Activated T-helper 1 cell treated with anti-CD3 and anti-CD28 coated beads, Interleukin-12 subunit alpha, Interleukin-12 subunit beta, Interleukin-2, Interleukin-4 antibody, amounts not matched to agents 30 ng/mL and 10 ng/mL and 1 ng/mL, durations not matched to agents 14 hours and 24 hours and 36 hours (primary cell): Measurements from ENCODE around the gene UBXN2A. TPM values are rescaled to one million over a fixed set of nuclear protein-coding genes. Genes with fewer than 3 reads are reported as not detected.
"Not testable (repeated sequence)": the region's sequence is repeated elsewhere in the genome, so short reads cannot be mapped to it uniquely, and the experiment has no call there.

ENCODE experiments used
- DNase-seq: peaks from one replicate; pipeline ENCODE4 v3.0.0; 2021; ENCODE audit warnings: low spot score
- H3K27ac Mint-ChIP-seq: one replicate; pipeline ENCODE4 v1.8.0; 2021; ENCODE audit warnings: mild to moderate bottlenecking, mixed read lengths
- H3K27me3 Mint-ChIP-seq: one replicate; pipeline ENCODE4 v1.8.0; 2022; ENCODE audit warnings: mild to moderate bottlenecking, moderate library complexity, mixed read lengths; ENCODE audit not compliant: insufficient read depth
- H3K36me3 Mint-ChIP-seq: one replicate; pipeline ENCODE4 v1.8.0; 2021; ENCODE audit warnings: low read depth, mixed read lengths
- H3K4me1 Mint-ChIP-seq: one replicate; pipeline ENCODE4 v1.8.0; 2021; ENCODE audit warnings: low read depth, mixed read lengths
- H3K4me3 Mint-ChIP-seq: one replicate; pipeline ENCODE4 v1.8.0; 2021; ENCODE audit warnings: mild to moderate bottlenecking, moderate library complexity, mixed read lengths
- H3K9me3 Mint-ChIP-seq: one replicate; pipeline ENCODE4 v1.8.0; 2021; ENCODE audit warnings: mixed read lengths
- intact Hi-C: fragments of 100-400 bp; cut with micrococcal nuclease; formaldehyde crosslinking; loops from one replicate; pipeline ENCODE4 v1.15.1; 2024
- total RNA-seq: library from RNA; stranded (reverse); gene quantifications from 2 replicates; pipeline ENCODE4 v1.2.3, GENCODE V29; 2022

Gene UBXN2A
- total RNA-seq, 1 donor from 2014 or later: 13.0 TPM

- H3K4me1 Mint-ChIP-seq: no peaks in the 10 kb centered on the region
- H3K27ac Mint-ChIP-seq: no peak overlapping the region
- intact Hi-C loops: no loop called here
- no peaks in the 10 kb centered on the region for H3K27me3 Mint-ChIP-seq
- peaks cover 9% of the 10 kb centered on the region for H3K36me3 Mint-ChIP-seq
- H3K4me3 Mint-ChIP-seq: no peak overlapping the region
- no peaks in the 10 kb centered on the region for H3K9me3 Mint-ChIP-seq
- no peak for DNase-seq
These were observed 7.1 kb downstream of the UBXN2A start for GRCh38 chr2:23947350-23947749.

GRCh38 chr2:23952558-23952957, 12.3 kb downstream of the UBXN2A start:
- H3K36me3 Mint-ChIP-seq, H3K27me3 Mint-ChIP-seq, intact Hi-C loops, H3K9me3 Mint-ChIP-seq, H3K27ac Mint-ChIP-seq, DNase-seq, H3K4me3 Mint-ChIP-seq, H3K4me1 Mint-ChIP-seq: not testable (repeated sequence)

GRCh38 chr2:23953625-23954024, 13.4 kb downstream of the UBXN2A start:
- no peaks in the 10 kb centered on the region for H3K27me3 Mint-ChIP-seq
- H3K4me1 Mint-ChIP-seq: no peaks in the 10 kb centered on the region
- no peaks in the 10 kb centered on the region for H3K9me3 Mint-ChIP-seq
- no peaks in the 10 kb centered on the region for H3K36me3 Mint-ChIP-seq
- intact Hi-C loops: no loop called here
- no peak overlapping the region for H3K4me3 Mint-ChIP-seq
- no peak overlapping the region for H3K27ac Mint-ChIP-seq
- no peak for DNase-seq

- DNase-seq: no peak
- Mint-ChIP-seq H3K27ac (no peak overlapping the region), H3K27me3 (no peaks in the 10 kb centered on the region), H3K36me3 (no peaks in the 10 kb centered on the region), H3K4me3 (no peak overlapping the region), H3K9me3 (no peaks in the 10 kb centered on the region), H3K4me1 (no peaks in the 10 kb centered on the region)
- intact Hi-C loops: no loop called here
These were observed 14.2 kb downstream of the UBXN2A start for GRCh38 chr2:23954325-23955014.

GRCh38 chr2:23967846-23968245, 27.6 kb downstream of the UBXN2A start:
- Mint-ChIP-seq H3K36me3 (peaks cover 3% of the 10 kb centered on the region), H3K4me3 (no peak overlapping the region), H3K4me1 (no peaks in the 10 kb centered on the region), H3K27me3 (no peaks in the 10 kb centered on the region), H3K27ac (no peak overlapping the region), H3K9me3 (no peaks in the 10 kb centered on the region)
- intact Hi-C loops: no loop called here
- DNase-seq: no peak

- Mint-ChIP-seq H3K9me3 (no peaks in the 10 kb centered on the region), H3K4me1 (no peaks in the 10 kb centered on the region), H3K27ac (no peak overlapping the region), H3K4me3 (no peak overlapping the region), H3K27me3 (no peaks in the 10 kb centered on the region), H3K36me3 (peaks cover 9% of the 10 kb centered on the region)
- intact Hi-C loops: no loop called here
- DNase-seq: no peak
These were observed 36.6 kb downstream of the UBXN2A start for GRCh38 chr2:23976883-23977282.

- H3K27ac Mint-ChIP-seq: no peak overlapping the region
- intact Hi-C loops: loop anchor here (1.0 to 5.0 kb wide), 2 partner anchors 96 to 394 kb away; partner anchors contain the start of gene TP53I3
- H3K36me3 Mint-ChIP-seq: no peaks in the 10 kb centered on the region
- DNase-seq: no peak
- no peak overlapping the region for H3K4me3 Mint-ChIP-seq
- no peaks in the 10 kb centered on the region for H3K9me3 Mint-ChIP-seq
- H3K27me3 Mint-ChIP-seq: no peaks in the 10 kb centered on the region
- H3K4me1 Mint-ChIP-seq: no peaks in the 10 kb centered on the region
These were observed 48.1 kb downstream of the UBXN2A start for GRCh38 chr2:23988371-23988770.

- Mint-ChIP-seq H3K4me1 (no peaks in the 10 kb centered on the region), H3K27me3 (no peaks in the 10 kb centered on the region)
- intact Hi-C loops: no loop called here
These were observed 52.7 kb downstream of the UBXN2A start for GRCh38 chr2:23992931-23993330.

GRCh38 chr2:23993736-23994269, 53.5 kb downstream of the UBXN2A start:
- no peaks in the 10 kb centered on the region for H3K4me1 Mint-ChIP-seq
- no peak for DNase-seq
- no peak overlapping the region for H3K27ac Mint-ChIP-seq
- no peak overlapping the region for H3K4me3 Mint-ChIP-seq
- intact Hi-C loops: no loop called here
- H3K36me3 Mint-ChIP-seq: peaks cover 1% of the 10 kb centered on the region
- H3K9me3 Mint-ChIP-seq: no peaks in the 10 kb centered on the region
- H3K27me3 Mint-ChIP-seq: no peaks in the 10 kb centered on the region

More at GRCh38 chr2:23992931-23993330, 52.7 kb downstream of the UBXN2A start:
- H3K9me3 Mint-ChIP-seq: no peaks in the 10 kb centered on the region
- no peak for DNase-seq
- H3K4me3 Mint-ChIP-seq: no peak overlapping the region
- H3K36me3 Mint-ChIP-seq: no peaks in the 10 kb centered on the region
- H3K27ac Mint-ChIP-seq: no peak overlapping the region

- Mint-ChIP-seq H3K4me3 (no peak overlapping the region), H3K4me1 (no peaks in the 10 kb centered on the region), H3K36me3 (peaks cover 2% of the 10 kb centered on the region), H3K27ac (no peak overlapping the region), H3K27me3 (no peaks in the 10 kb centered on the region), H3K9me3 (no peaks in the 10 kb centered on the region)
- intact Hi-C loops: no loop called here
- no peak for DNase-seq
These were observed 54.3 kb downstream of the UBXN2A start for GRCh38 chr2:23994567-23994966.

GRCh38 chr2:24007693-24008092, 67.4 kb downstream of the UBXN2A start:
- no peak for DNase-seq
- Mint-ChIP-seq H3K27ac (no peak overlapping the region), H3K4me1 (peaks cover 5% of the 10 kb centered on the region), H3K4me3 (no peak overlapping the region), H3K36me3 (no peaks in the 10 kb centered on the region), H3K27me3 (peaks cover 42% of the 10 kb centered on the region), H3K9me3 (no peaks in the 10 kb centered on the region)
- intact Hi-C loops: no loop called here

- H3K4me1 Mint-ChIP-seq: peaks cover 5% of the 10 kb centered on the region
- no peaks in the 10 kb centered on the region for H3K9me3 Mint-ChIP-seq
- no peak overlapping the region for H3K4me3 Mint-ChIP-seq
- DNase-seq: no peak
- intact Hi-C loops: no loop called here
- no peak overlapping the region for H3K27ac Mint-ChIP-seq
- H3K27me3 Mint-ChIP-seq: peaks cover 46% of the 10 kb centered on the region
- H3K36me3 Mint-ChIP-seq: no peaks in the 10 kb centered on the region
These were observed 68.6 kb downstream of the UBXN2A start for GRCh38 chr2:24008672-24009366.

- Mint-ChIP-seq H3K36me3 (no peaks in the 10 kb centered on the region), H3K9me3 (no peaks in the 10 kb centered on the region), H3K4me3 (no peak overlapping the region), H3K27ac (no peak overlapping the region), H3K27me3 (peaks cover 46% of the 10 kb centered on the region), H3K4me1 (peaks cover 5% of the 10 kb centered on the region)
- intact Hi-C loops: no loop called here
- no peak for DNase-seq
These were observed 69.1 kb downstream of the UBXN2A start for GRCh38 chr2:24009367-24009679.
